ENCODE data around the gene TTC1. TPM values are rescaled to one million over a fixed set of nuclear protein-coding genes. Genes with fewer than 3 reads are reported as not detected.
"Not testable (repeated sequence)": the region's sequence is repeated elsewhere in the genome, so short reads cannot be mapped to it uniquely, and the experiment has no call there.

Gene TTC1
- total RNA-seq, 4 donors from 2014 or later = 18.3 to 38.3 (median 33.5) TPM

GRCh38 chr5:160060001-160060400 is 51.1 kb downstream of the TTC1 start:
- H3K36me3 ChIP-seq = peaks cover 0 to 91% (median 7%) of the 10 kb centered on the region in 3 donors
- DNase-seq = no peak
- H3K27me3 ChIP-seq = no peaks in the 10 kb centered on the region
- no peak overlapping the region for H3K27ac ChIP-seq
- intact Hi-C loops (cut with DNase I) = no loop called here
- H3K4me3 ChIP-seq = no peak overlapping the region
- peaks cover 0 to 29% (median 7%) of the 10 kb centered on the region in 3 donors for H3K4me1 ChIP-seq
- TF ChIP-seq POLR2A (IDR thresholded peaks at IDR 0.05) (no peak), CTCF (IDR thresholded peaks at IDR 0.05) (no peak)
- 88 to 91% methylated on average over 4 of the region's 4 CpGs for WGBS, 2 donors
- H3K9me3 ChIP-seq = no peaks in the 10 kb centered on the region

- Histone ChIP-seq H3K9me3 (no peaks in the 10 kb centered on the region), H3K27me3 (no peaks in the 10 kb centered on the region), H3K4me1 (peaks cover 0 to 45% (median 10%) of the 10 kb centered on the region in 3 donors), H3K27ac (no peak overlapping the region), H3K4me3 (no peak overlapping the region), H3K36me3 (peaks cover 0 to 88% (median 0%) of the 10 kb centered on the region in 3 donors)
- 83 to 89% methylated on average over 3 of the region's 3 CpGs for WGBS, 2 donors
- no peak for TF ChIP-seq POLR2A (IDR thresholded peaks at IDR 0.05)
- TF ChIP-seq CTCF (IDR thresholded peaks at IDR 0.05) = no peak
- intact Hi-C loops (cut with DNase I) = no loop called here
- no peak for DNase-seq
These were observed 52.8 kb downstream of the TTC1 start for GRCh38 chr5:160061770-160062169.

- no peaks in the 10 kb centered on the region for H3K27me3 ChIP-seq
- peaks cover 0 to 45% (median 10%) of the 10 kb centered on the region in 3 donors for H3K4me1 ChIP-seq
- peak overlapping the region; percentile 18 to 88 (median 80) for H3K27ac ChIP-seq
- intact Hi-C loops (cut with DNase I) = no loop called here
- no peak for TF ChIP-seq POLR2A (IDR thresholded peaks at IDR 0.05)
- TF ChIP-seq CTCF (IDR thresholded peaks at IDR 0.05) = no peak
- H3K36me3 ChIP-seq = peaks cover 0 to 74% (median 0%) of the 10 kb centered on the region in 3 donors
- no peak for DNase-seq
- no peak overlapping the region for H3K4me3 ChIP-seq
- 57 to 75% methylated on average over 1 of the region's 1 CpG for WGBS, 2 donors
- no peaks in the 10 kb centered on the region for H3K9me3 ChIP-seq
These were observed 55.5 kb downstream of the TTC1 start for GRCh38 chr5:160064417-160064810.

- WGBS, 2 donors = 23 to 48% methylated on average over 9 of the region's 9 CpGs
- intact Hi-C loops (cut with DNase I) = no loop called here
- no peak for DNase-seq
- peak overlapping the region; percentile 18 to 88 (median 80) for H3K27ac ChIP-seq
- H3K27me3 ChIP-seq = no peaks in the 10 kb centered on the region
- TF ChIP-seq CTCF (IDR thresholded peaks at IDR 0.05) = no peak
- TF ChIP-seq POLR2A (IDR thresholded peaks at IDR 0.05) = no peak
- no peaks in the 10 kb centered on the region for H3K9me3 ChIP-seq
- peaks cover 0 to 45% (median 10%) of the 10 kb centered on the region in 3 donors for H3K4me1 ChIP-seq
- H3K4me3 ChIP-seq = no peak overlapping the region
- H3K36me3 ChIP-seq = peaks cover 0 to 67% (median 0%) of the 10 kb centered on the region in 3 donors
These were observed 56.2 kb downstream of the TTC1 start for GRCh38 chr5:160064995-160065614.

DNA sequence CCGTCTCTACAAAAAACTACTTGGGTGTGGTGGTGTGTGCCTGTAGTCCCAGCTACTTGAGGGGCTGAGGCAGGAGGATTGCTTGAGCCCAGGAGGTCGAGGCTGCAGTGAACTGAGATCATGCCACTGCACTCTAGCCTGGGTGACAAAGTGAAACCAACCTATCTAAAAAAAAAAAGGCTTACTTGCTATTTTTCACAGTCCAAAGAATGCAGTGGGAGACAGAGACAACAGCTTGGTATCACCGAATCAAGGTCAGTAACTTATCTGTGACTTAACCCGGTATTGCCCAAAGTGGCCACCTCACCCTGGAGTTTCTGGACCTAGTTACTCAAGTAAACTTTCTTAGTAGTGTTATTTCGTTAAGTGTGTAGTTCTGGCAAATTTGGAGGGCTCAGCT is 60.2 kb downstream of the TTC1 start:
- Histone ChIP-seq H3K4me1 (peaks cover 0 to 34% (median 4%) of the 10 kb centered on the region in 3 donors), H3K36me3 (peaks cover 0 to 41% (median 0%) of the 10 kb centered on the region in 3 donors)
- H3K27me3 ChIP-seq; H3K27ac ChIP-seq; H3K9me3 ChIP-seq; intact Hi-C loops (cut with DNase I); H3K4me3 ChIP-seq; DNase-seq: not testable (repeated sequence)
- 82 to 83% methylated on average over 5 of the region's 5 CpGs for WGBS, 2 donors

Measured in esophagus squamous epithelium (tissue), 5 donors.